T-helper 1 cell treated with Interleukin-12 subunit alpha and Interleukin-12 subunit beta and Interleukin-4 antibody, amounts not matched to agents 30 ng/mL and 1 ng/mL, for 36 hours (primary cell): ENCODE results near the gene GPANK1. TPM values are rescaled to one million over a fixed set of nuclear protein-coding genes. Genes with fewer than 3 reads are reported as not detected.

Source experiments
- intact Hi-C: fragments of 100-400 bp; cut with micrococcal nuclease; formaldehyde crosslinking; loops from one replicate; pipeline ENCODE4 v1.15.1; 2024
- total RNA-seq: library from RNA; stranded (reverse); gene quantifications from 2 replicates; pipeline ENCODE4 v1.2.3, GENCODE V29; 2022

GPANK1 gene
- total RNA-seq, 1 donor from 2014 or later = 29.3 TPM

DNA sequence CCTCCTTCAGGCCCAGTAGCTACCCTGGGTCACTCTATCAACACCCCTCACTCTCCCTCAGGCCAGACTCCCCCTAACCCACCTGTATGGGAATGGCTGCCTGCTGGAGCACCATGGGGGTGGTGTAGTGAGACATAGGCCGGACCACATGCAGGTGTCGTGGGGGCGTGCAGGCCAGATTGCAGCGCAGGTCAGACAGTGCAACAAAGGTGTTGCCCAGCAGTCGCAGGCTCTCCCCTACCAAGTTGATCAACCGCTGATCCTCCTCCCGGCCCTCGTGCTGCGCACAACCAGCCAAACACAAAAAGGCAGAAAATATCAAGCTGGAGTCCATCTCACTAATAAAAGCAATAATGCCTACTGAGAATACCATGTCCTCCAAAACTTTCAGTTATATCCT lies 19.5 kb downstream of the GPANK1 start:
- intact Hi-C loops = no loop called here

DNA sequence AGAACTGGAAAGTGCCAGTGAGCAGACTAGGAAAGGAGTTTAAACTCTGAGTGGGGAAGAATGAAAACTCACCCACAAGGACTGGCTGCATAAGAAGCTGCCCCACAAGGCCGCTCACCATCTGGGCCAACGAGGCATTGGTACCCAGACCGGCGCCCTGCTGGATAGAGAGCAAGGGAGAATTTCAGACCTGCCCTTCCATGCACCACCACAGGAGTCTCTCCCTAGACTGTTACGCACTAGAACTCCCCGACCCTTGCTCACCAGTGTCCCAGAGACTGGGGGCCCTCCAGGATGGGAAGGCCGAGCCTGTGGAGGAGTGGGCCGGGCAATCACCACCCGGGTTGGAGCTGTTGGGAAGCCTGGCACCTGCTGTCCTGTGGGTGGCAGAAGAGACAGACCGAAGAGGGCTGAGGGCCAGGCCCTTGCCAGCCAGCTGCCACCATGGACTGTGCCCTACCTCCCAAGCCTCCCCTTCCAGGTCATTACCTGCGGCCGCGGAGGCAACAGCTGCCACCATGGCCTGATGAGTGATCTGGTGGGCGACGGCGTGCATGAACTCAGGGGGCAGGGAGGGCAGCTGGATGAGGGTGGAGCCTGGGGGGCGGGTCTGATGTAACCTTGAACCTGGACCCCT lies 20.9 kb downstream of the GPANK1 start:
- intact Hi-C loops = no loop called here

DNA sequence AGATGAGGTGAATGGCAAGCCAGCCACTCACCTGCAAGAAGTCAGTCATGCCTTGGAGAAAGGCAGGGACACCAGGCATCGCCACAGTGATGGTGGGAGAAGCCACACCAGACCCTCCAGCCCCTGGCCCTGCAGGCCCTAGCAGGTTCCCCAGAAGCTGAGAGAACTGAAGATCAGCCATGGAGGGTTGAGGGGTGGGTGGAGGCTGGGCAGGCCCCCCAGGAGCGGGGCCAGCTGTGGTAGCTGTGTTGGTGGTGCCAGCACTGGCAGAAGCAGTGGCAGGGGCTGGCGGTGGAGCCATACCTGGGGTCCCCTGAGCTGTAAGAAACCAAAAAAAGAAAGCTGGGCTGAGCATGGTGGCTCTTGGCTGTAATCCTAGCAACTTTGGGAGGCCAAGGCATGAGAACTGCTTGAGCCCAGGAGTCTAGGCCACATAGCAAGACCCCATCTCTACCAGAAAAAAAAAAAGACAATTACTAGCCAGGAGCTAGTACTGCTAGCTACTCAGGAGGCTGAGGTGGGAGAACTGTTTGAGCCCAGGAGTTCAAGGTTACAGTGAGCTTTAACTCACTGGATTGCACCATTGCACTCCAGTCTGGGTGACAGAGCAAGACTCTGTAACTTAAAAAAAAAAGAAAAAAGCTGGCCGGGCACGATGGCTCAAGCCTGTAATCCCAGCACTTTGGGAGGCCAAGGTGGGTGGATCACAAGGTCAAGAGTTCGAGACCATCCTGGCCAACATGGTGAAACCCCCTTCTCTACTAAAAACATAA lies 21.8 kb downstream of the GPANK1 start:
- intact Hi-C loops = no loop called here

- intact Hi-C loops = no loop called here
Observed at GRCh38 chr6:31641370-31641769, 23.4 kb downstream of the GPANK1 start.

DNA sequence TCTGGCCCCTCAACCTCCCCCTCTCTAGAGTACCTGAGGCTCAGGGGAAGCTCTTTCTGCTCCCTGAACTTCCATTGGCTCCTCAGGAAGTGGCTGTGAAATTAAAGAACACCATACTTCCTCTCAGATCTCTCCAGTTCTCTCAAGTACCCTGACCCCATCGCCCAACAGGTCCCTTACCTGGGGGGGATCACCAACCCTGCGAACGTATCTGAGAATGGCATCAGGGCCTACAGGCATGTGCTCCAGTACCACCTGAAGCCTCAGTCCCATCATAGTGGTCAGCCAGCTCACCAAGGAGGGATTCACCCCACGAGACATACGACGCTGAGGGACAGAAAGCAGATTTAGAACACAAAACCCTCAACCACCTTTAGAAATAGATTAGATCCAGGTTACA lies 24.2 kb downstream of the GPANK1 start:
- intact Hi-C loops = no loop called here

GRCh38 chr6:31639449-31639861 lies 25.3 kb downstream of the GPANK1 start:
- intact Hi-C loops = no loop called here

DNA sequence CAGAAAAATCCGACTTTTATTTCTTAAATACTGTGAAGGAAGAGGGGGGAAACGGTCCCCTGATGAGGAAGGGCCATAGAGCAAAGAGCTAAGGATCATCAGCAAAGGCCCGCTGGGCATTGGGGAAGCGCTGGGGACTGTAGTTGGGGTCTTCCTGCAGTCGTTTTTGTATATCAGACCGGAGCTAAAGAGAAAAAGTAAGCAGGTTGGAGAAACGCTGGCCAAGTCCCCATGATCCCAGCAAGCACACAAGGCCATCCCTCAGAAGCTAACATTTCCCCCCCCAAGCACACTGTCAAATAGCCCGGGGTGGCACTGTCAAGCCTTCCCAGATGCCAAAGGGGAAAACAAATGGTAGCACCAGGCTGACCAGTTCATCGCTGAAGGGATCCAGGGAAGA lies 25.8 kb downstream of the GPANK1 start:
- intact Hi-C loops = no loop called here

DNA sequence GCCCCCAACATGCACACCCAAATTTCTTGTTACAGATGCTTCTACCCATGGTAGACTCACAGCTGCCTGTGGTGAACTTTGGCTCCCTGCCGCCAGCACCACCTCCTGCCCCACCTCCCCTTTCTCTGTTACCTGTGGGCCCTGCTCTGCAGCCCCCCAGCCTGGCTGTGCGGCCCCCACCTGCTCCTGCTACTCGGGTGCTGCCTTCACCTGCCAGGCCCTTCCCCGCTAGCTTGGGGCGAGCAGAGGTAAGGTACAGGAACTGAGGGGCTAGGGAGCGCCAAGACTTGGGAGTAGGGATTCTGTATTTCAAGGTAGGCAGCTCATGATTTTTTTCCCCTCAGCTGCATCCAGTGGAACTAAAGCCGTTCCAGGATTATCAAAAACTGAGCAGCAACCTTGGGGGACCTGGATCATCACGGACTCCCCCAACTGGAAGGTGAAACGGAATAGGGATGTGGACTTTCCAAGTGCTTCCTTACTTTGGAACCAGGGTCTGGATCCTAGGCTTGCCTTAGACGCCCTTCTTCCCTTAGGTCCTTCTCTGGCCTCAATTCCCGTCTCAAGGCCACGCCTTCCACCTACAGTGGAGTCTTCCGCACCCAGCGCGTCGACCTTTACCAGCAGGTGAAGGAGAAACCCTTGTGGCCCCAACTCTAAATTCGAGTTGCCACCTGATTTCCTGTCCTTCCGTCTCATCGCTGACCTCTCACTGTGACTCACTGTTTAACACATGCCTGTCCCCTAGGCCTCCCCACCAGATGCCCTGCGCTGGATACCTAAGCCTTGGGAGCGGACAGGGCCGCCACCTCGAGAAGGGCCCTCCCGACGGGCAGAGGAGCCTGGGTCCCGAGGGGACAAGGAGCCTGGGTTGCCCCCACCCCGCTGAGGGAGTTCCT lies 27.9 kb downstream of the GPANK1 start:
- intact Hi-C loops = no loop called here

- intact Hi-C loops = no loop called here
Observed at GRCh38 chr6:31634969-31635575, 29.7 kb downstream of the GPANK1 start.

GRCh38 chr6:31634131-31634530 lies 30.7 kb downstream of the GPANK1 start:
- intact Hi-C loops = no loop called here

GRCh38 chr6:31633447-31633846 lies 31.4 kb downstream of the GPANK1 start:
- intact Hi-C loops = no loop called here

DNA sequence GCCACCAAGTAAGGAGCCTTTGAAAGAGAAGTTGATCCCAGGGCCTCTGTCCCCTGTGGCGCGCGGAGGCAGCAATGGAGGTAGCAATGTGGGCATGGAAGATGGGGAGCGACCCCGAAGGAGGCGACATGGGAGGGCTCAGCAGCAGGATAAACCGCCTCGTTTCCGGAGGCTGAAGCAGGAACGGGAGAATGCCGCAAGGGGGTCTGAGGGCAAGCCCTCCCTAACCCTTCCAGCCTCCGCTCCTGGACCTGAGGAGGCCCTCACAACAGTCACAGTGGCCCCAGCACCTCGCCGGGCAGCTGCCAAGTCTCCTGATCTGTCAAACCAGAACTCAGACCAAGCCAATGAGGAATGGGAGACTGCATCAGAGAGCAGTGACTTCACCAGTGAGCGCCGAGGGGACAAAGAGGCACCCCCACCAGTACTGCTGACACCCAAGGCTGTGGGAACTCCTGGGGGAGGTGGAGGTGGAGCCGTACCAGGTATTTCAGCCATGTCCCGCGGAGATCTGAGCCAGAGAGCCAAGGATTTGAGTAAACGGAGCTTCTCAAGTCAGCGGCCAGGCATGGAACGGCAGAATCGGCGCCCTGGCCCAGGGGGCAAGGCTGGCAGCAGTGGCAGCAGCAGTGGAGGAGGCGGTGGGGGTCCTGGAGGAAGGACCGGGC lies 32.4 kb downstream of the GPANK1 start:
- intact Hi-C loops = no loop called here

DNA sequence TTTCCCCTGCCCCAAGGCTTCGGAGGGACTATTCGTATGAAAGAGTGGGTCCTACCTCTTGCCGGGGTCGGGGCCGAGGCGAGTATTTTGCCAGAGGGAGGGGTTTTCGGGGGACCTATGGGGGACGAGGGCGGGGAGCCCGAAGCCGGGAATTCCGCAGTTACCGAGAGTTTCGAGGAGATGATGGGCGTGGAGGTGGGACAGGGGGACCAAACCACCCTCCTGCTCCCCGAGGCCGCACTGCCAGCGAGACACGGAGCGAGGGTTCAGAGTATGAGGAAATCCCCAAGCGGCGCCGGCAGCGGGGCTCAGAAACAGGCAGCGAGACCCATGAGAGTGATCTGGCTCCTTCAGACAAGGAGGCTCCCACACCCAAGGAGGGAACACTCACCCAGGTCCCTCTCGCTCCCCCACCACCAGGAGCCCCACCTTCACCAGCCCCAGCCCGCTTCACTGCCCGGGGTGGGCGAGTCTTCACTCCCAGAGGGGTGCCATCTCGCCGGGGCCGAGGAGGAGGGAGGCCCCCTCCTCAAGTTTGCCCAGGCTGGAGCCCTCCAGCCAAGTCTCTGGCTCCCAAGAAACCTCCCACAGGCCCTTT lies 33.0 kb downstream of the GPANK1 start:
- intact Hi-C loops = no loop called here

DNA sequence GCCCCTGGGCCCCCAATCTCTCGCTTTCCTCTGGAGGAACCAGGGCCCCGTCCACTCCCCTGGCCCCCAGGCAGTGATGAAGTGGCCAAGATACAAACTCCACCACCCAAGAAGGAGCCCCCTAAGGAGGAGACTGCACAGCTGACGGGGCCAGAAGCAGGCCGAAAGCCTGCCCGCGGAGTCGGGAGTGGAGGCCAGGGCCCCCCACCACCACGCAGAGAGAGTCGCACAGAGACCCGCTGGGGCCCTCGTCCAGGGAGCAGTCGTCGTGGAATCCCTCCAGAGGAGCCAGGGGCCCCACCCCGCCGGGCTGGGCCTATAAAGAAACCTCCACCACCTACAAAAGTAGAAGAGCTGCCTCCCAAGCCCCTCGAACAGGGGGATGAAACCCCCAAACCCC lies 33.6 kb downstream of the GPANK1 start:
- intact Hi-C loops = no loop called here

GRCh38 chr6:31630177-31630934 lies 34.4 kb downstream of the GPANK1 start:
- intact Hi-C loops = no loop called here

GRCh38 chr6:31629014-31629413 lies 35.8 kb downstream of the GPANK1 start:
- intact Hi-C loops = no loop called here

DNA sequence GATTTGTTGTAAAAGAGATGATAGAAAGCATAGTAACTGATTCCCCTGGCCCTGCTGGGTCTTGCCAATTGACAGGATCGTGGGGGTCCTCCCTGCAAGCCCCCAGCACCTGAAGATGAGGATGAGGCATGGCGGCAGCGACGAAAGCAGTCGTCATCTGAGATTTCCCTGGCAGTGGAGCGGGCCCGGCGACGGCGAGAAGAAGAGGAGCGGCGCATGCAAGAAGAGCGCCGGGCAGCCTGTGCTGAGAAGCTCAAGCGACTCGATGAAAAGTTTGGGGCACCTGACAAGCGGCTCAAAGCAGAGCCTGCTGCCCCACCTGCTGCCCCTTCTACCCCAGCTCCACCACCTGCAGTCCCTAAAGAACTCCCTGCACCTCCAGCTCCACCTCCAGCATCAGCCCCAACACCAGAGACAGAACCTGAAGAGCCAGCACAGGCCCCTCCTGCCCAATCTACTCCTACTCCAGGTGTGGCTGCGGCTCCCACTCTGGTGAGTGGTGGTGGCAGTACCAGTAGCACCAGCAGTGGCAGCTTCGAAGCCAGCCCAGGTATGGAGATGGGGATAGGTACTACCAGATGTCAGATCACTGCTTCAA lies 37.0 kb downstream of the GPANK1 start:
- intact Hi-C loops = no loop called here

DNA sequence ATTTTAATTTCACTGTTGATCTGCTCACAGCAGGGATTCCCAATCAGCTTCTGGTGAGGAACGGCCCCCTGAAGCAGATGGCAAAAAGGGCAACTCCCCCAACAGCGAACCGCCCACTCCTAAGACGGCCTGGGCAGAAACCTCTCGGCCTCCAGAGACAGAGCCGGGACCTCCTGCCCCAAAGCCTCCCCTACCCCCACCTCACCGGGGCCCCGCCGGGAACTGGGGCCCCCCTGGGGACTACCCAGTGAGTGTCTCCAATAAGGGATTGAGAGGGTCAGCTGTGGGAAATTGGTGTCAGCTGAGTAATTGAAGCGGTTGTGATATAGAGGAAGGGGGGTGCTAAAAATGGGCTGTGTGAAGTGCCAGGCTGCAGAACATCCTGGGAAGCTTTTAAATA lies 37.8 kb downstream of the GPANK1 start:
- intact Hi-C loops = no loop called here

DNA sequence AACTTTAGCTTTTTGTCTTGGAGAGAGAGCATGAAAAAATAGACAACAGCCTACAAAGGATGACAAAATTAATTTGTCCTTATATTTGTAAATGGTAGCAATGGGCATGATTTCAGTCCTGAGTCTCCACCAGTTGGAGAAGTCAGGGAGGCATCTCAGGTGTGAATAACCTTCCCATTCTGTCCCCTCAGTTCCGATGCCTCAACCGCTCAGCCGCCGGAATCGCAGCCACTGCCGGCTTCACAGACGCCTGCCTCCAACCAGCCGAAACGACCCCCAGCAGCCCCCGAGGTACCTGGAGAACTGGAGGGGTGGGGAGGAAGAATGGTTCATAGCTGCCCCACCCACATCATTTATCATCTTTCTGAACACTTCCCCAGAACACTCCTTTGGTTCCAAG lies 40.7 kb downstream of the GPANK1 start:
- intact Hi-C loops = loop anchor here (5.0 kb wide), 1 partner anchor 467 kb away; the partner anchor contains the start of genes CCHCR1 and TCF19
